HL-60 (cell line): ENCODE results near the gene TESK2.

Source experiments
- DNase-seq, 2 experiments: peaks; one replicate each; pipeline ENCODE4 v3.0.0-alpha.2; 2010 to 2020; ENCODE audit warnings: low read depth in 1 of 2, low spot score in 1 of 2
- H3K27ac ChIP-seq: fragments of 250-450 bp; sonication (Bioruptor Pico); replicated peaks from 2 replicates; pipeline ENCODE4 v1.5.1; 2020; ENCODE audit warnings: mild to moderate bottlenecking, moderate library complexity
- H3K27me3 ChIP-seq: fragments of 250-450 bp; sonication (Bioruptor Pico); 2 replicates; pipeline ENCODE4 v1.5.1; 2021; ENCODE audit warnings: mild to moderate bottlenecking, moderate library complexity; ENCODE audit not compliant: insufficient read depth, poor library complexity, severe bottlenecking
- H3K4me3 ChIP-seq: replicated peaks from 2 replicates; pipeline ENCODE4 v1.5.1; 2011; ENCODE audit warnings: mild to moderate bottlenecking, control low read depth, low read length; ENCODE audit not compliant: insufficient read depth
- GABPA ChIP-seq: IDR thresholded peaks from 2 replicates; pipeline ENCODE4 v1.6.1; 2012; ENCODE audit warnings: low read depth
- POLR2AphosphoS5 ChIP-seq: IDR thresholded peaks from 2 replicates; pipeline ENCODE4 v1.6.1; 2012; ENCODE audit warnings: low read depth
- SPI1 ChIP-seq: IDR thresholded peaks from 2 replicates; pipeline ENCODE4 v1.6.1; 2012; ENCODE audit warnings: low read depth, mild to moderate bottlenecking, borderline replicate concordance
- TF ChIP-seq, protein P1 (sequence below): IDR thresholded peaks from one replicate; pipeline ENCODE4 v1.5.1; 2011; ENCODE audit warnings: low read length, control low read depth, inconsistent platforms; ENCODE audit not compliant: insufficient read depth
- TF ChIP-seq, protein P2 (sequence below): IDR thresholded peaks from 2 replicates; pipeline ENCODE4 v1.6.1; 2012; ENCODE audit warnings: low read depth; ENCODE audit not compliant: insufficient replicate concordance

Gene TESK2

DNA sequence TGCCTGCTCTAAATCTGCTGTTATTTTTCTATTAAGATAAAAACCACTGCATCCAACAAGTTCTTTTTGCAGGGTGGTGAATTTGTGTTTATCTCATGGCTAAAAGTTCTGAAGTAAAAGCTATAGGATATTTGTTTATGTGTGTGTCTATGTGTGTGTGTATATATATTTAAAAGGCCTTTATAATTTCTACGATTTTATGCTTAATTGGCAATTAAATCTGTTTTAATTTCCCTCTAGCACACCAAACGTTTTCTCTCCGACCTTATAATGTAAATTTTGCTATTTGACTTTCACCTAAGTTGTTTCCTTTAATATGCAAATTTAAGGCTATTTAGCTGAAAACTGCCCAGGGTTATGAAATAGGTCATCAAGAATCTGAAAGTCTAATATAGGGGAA is 184.1 kb downstream of the TESK2 start:
- Histone ChIP-seq H3K27ac (no peak overlapping the region), H3K27me3 (no peaks in the 10 kb centered on the region), H3K4me3 (no peak overlapping the region)
- TF ChIP-seq POLR2AphosphoS5, result no peak
- TF ChIP-seq, protein P1, sequence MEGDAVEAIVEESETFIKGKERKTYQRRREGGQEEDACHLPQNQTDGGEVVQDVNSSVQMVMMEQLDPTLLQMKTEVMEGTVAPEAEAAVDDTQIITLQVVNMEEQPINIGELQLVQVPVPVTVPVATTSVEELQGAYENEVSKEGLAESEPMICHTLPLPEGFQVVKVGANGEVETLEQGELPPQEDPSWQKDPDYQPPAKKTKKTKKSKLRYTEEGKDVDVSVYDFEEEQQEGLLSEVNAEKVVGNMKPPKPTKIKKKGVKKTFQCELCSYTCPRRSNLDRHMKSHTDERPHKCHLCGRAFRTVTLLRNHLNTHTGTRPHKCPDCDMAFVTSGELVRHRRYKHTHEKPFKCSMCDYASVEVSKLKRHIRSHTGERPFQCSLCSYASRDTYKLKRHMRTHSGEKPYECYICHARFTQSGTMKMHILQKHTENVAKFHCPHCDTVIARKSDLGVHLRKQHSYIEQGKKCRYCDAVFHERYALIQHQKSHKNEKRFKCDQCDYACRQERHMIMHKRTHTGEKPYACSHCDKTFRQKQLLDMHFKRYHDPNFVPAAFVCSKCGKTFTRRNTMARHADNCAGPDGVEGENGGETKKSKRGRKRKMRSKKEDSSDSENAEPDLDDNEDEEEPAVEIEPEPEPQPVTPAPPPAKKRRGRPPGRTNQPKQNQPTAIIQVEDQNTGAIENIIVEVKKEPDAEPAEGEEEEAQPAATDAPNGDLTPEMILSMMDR, result no peak
- TF ChIP-seq SPI1, result no peak
- TF ChIP-seq, protein P2, sequence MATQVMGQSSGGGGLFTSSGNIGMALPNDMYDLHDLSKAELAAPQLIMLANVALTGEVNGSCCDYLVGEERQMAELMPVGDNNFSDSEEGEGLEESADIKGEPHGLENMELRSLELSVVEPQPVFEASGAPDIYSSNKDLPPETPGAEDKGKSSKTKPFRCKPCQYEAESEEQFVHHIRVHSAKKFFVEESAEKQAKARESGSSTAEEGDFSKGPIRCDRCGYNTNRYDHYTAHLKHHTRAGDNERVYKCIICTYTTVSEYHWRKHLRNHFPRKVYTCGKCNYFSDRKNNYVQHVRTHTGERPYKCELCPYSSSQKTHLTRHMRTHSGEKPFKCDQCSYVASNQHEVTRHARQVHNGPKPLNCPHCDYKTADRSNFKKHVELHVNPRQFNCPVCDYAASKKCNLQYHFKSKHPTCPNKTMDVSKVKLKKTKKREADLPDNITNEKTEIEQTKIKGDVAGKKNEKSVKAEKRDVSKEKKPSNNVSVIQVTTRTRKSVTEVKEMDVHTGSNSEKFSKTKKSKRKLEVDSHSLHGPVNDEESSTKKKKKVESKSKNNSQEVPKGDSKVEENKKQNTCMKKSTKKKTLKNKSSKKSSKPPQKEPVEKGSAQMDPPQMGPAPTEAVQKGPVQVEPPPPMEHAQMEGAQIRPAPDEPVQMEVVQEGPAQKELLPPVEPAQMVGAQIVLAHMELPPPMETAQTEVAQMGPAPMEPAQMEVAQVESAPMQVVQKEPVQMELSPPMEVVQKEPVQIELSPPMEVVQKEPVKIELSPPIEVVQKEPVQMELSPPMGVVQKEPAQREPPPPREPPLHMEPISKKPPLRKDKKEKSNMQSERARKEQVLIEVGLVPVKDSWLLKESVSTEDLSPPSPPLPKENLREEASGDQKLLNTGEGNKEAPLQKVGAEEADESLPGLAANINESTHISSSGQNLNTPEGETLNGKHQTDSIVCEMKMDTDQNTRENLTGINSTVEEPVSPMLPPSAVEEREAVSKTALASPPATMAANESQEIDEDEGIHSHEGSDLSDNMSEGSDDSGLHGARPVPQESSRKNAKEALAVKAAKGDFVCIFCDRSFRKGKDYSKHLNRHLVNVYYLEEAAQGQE, result no peak
- no peak for TF ChIP-seq GABPA
- no peak for DNase-seq

DNA sequence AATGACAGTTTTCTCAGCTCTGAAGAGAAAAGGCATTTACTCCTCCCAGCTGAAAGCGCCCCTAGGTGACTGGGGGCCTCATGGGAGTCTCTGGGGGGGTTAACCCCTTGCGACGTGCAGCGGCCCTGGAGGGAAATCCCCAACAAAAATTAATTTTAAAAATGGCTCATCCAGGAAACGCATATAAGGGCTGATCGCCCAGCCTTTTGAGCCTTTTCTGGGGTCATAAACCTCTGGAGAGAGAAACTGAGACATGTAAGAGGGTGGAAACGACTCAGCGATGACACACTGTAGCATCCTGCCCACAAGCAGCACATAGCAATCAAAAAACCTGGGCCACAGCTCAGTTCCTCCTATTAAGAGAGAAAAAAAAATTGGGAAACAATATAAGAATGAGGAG is 184.6 kb downstream of the TESK2 start:
- no peaks in the 10 kb centered on the region for H3K27me3 ChIP-seq
- TF ChIP-seq SPI1 (no peak), GABPA (no peak), POLR2AphosphoS5 (no peak)
- TF ChIP-seq, protein P2, result no peak
- TF ChIP-seq, protein P1, result no peak
- no peak for DNase-seq
- H3K4me3 ChIP-seq, result no peak overlapping the region
- no peak overlapping the region for H3K27ac ChIP-seq

DNA sequence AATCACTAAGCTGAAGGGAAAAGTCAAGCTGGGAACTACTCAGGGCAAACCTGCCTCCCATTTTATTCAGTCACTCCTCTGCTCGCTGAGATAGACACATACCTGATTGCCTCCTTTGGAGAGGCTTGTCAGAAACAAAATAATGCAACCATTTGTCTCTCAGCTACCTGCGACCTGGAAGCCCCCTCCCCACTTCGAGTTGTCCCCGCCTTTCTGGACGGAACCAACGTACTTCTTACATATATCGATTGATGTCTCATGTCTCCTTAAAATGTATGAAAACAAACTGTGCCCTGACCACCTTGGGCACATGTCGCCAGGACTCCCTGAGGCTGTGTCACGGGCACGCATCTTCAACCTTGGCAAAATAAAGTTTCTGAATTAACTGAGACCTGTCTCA is 185.7 kb downstream of the TESK2 start:
- Histone ChIP-seq H3K4me3 (no peak overlapping the region), H3K27ac (no peak overlapping the region)
- no peak for TF ChIP-seq GABPA

DNA sequence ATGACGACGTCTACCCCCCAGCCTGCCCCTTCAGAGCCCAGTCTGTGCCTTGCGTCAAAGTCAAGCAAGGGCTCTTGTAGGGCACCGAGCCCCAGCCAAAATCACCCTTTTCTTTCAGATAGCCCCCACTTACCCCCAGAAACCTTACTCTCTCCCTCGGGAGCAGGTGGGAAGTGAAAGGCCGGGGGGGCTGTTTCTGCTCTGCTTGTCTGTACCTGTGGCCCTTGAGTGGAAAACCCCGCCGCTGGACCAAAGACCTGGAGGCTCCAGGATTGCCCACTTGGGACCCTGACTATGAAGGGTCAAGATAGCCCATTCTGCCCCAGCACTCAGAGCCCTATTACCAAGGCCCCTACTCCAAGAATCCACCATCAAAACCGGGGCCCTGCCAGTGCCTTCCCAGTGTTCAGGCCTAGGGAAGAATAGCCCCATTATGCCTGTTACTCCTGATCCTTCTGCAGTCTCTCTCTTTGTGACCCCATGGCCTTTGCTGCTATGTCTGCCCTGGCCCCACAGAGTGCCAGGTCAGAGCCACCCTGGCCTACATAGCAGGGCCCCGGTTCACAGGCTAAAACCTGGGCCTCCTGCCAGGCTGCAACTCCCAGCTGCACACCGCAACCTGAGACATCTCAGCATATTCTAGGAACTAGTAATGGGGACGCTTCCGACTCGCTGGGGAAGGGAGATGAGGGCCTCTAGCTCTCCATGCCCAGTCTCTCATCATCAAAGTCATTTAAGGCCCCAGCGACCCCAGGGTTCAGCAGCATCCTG is 186.5 kb downstream of the TESK2 start:
- DNase-seq, result no peak
- TF ChIP-seq, protein P2, result no peak
- TF ChIP-seq SPI1 (no peak), GABPA (no peak), POLR2AphosphoS5 (no peak)
- TF ChIP-seq, protein P1, result no peak

More for the DNA sequence above, 185.7 kb downstream of the TESK2 start:
- H3K27me3 ChIP-seq, result no peaks in the 10 kb centered on the region
- DNase-seq, result no peak

More for the DNA sequence above, 186.5 kb downstream of the TESK2 start:
- H3K4me3 ChIP-seq, result peak overlapping the region; percentile 62
- no peaks in the 10 kb centered on the region for H3K27me3 ChIP-seq
- H3K27ac ChIP-seq, result peak overlapping the region; percentile 94
